GM18951 (cell line): ENCODE results near the gene APBA2.
"Not testable (repeated sequence)": the region's sequence is repeated elsewhere in the genome, so short reads cannot be mapped to it uniquely, and the experiment has no call there.

Experiments
- POLR2A ChIP-seq: IDR thresholded peaks from 4 replicates; pipeline ENCODE4 v1.6.1; 2011; ENCODE audit warnings: mild to moderate bottlenecking; ENCODE audit not compliant: insufficient read length, insufficient read depth; ENCODE audit errors: extremely low read depth
- in situ Hi-C: fragments of 300-500 bp; cut with MboI; formaldehyde crosslinking; loops from one replicate; pipeline ENCODE4 v1.12.0; 2022; ENCODE audit warnings: low sequenced_read_pairs, mixed read lengths, inconsistent platforms; ENCODE audit not compliant: unreplicated experiment

APBA2 gene

GRCh38 chr15:29092376-29093064, 206.7 kb downstream of the APBA2 start:
- no peak for TF ChIP-seq POLR2A
- in situ Hi-C loops = no loop called here

GRCh38 chr15:29093065-29093435, 207.3 kb downstream of the APBA2 start:
- no peak for TF ChIP-seq POLR2A
- in situ Hi-C loops = no loop called here

DNA sequence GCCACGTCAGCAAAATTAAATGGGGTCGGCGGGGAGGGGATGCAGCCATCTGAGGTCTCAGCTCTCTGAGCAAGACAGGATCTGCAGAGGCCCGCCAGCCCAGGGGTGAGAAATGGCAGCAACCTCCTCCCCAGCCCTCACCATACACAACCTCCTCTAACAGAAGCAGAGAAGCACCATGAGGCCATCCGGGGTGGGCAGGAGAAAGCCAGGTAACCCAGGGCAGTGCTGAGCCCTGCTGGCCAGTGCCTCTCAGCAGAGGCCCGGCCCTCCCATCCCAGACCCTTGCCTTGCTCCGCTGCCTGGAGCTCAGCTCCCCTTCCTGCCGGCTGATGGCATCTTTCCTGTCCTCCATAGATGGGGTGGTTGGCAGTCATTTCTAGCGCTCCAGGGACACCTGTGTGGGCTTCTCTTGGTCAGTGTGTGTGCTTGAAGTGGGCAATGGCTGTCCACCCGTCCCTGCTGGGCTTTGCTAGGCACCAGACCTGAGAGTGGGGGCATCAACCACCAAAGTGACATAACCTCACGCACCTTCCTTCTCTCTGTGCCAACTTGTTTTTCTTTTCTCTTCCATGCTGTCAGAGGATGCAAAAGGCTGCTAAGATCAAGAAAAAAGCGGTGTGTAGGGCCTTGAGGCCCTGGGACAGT, 208.0 kb downstream of the APBA2 start:
- no peak for TF ChIP-seq POLR2A

DNA sequence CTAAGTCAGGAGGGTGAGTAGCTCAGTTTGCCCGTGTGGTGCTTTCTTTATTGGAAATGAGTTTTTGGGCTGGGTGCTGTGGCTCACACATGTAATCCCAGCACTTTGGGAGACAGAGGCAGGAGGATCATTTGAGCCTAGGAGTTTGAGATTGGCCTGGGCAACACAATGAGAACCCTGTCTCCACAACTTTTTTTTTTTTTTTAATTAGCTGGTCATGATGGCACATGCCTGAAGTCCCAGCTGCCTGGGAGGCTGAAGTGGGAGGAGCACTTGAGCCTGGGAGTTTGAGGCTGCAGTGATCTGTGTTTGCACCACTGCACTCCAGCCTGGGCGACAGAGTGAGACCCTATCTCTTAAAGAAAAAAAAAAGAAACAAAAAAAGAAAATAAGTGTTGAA, 208.9 kb downstream of the APBA2 start:
- in situ Hi-C loops = no loop called here

More for the DNA sequence above, 208.0 kb downstream of the APBA2 start:
- in situ Hi-C loops = no loop called here

DNA sequence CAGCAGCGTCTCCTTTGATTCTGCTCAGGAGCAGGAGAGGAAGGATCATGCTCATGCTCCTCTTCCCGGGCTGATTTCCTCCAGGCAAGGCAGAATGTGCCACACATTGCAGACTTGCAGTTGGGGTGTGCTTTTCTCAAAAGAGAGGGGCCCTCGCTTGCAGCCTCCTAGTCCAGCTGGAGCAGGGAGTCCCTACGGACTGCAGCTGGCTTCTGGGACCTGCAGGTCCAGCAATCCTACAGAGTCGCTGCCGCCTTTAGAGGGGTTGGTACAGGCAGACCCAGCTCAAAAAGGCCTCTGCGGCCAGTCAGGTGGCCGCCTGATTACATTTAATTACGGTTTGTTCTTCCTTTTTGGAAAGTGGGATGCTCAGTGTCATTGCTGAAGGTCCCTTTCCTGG, 210.0 kb downstream of the APBA2 start:
- no peak for TF ChIP-seq POLR2A
- in situ Hi-C loops = no loop called here

More for the DNA sequence above, 208.9 kb downstream of the APBA2 start:
- TF ChIP-seq POLR2A = no peak

DNA sequence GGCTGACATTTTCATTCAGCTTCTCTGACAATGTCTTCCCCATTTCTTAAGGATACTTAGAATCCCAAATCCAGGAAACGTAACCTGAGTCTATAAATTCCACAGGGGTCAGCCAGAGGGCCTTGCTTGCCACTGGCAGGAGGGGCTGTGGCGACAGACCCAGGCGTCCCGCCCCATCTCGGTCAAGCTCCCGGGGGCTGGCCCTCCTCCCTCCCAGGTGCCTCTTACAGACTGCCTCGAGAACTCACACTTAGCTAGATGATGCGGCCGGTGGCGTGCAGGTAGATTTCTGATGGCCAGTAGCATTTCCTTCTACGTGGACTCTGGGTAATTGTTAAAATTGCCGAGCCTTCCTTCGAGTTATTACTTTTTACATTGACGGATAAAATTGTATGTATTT, 211.4 kb downstream of the APBA2 start:
- TF ChIP-seq POLR2A = no peak
- in situ Hi-C loops = no loop called here

- TF ChIP-seq POLR2A = no peak
- in situ Hi-C loops = no loop called here
Measured at GRCh38 chr15:29097971-29098370, 212.2 kb downstream of the APBA2 start.

- in situ Hi-C loops = no loop called here
- TF ChIP-seq POLR2A = no peak
Measured at GRCh38 chr15:29098652-29099051, 212.9 kb downstream of the APBA2 start.

DNA sequence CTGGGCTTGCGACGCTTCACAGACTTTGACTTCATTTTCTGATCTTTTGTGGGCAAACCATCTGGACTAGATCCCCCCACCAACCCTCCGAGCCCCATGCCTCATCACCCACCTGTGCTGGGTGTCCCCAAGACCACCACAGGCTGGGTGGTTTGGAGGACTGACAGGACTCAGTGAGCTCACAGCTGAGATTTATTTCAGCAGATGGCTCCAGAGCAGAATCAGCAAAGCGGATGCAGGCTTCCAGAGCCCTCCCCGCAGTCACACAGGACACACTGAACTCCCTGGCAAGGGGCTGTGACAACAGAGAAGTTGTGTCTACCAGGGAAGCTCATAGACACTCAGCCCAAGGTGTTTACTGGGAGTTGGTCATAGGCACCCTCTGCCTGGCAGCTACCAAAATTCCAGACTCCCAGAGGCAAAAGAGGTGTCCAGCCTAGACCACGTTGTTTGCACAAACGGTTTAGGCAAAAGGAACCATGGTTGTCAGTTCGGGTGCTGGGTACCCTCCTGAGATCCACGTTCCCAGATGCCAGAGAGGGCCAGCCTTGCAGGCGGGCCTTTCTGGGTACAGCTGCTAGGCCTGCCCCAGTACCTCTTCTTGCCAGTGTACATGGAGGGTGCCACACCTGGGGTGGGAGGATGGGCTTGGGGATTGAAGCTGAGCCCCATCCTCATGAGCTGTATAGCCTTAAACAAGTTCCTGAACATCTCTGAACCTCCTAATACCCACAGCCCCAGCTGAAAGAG, 213.5 kb downstream of the APBA2 start:
- TF ChIP-seq POLR2A = no peak
- in situ Hi-C loops = no loop called here

GRCh38 chr15:29100486-29101000, 214.8 kb downstream of the APBA2 start:
- in situ Hi-C loops = no loop called here

DNA sequence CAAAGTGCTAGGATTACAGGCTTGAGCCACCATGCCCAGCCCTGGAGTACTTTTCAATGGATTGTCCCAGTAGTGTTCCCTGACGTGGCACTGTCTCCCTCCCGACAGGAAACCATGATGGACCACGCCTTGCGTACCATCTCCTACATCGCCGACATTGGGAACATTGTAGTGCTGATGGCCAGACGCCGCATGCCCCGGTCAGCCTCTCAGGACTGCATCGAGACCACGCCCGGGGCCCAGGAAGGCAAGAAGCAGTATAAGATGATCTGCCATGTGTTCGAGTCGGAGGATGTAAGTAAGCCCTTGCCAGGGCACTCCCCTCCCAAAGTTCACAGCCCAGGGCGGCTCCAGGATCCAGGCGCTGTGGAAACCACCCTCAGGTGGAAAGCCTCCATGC, 215.7 kb downstream of the APBA2 start:
- in situ Hi-C loops = no loop called here
- TF ChIP-seq POLR2A = no peak

More at GRCh38 chr15:29100486-29101000, 214.8 kb downstream of the APBA2 start:
- no peak for TF ChIP-seq POLR2A

DNA sequence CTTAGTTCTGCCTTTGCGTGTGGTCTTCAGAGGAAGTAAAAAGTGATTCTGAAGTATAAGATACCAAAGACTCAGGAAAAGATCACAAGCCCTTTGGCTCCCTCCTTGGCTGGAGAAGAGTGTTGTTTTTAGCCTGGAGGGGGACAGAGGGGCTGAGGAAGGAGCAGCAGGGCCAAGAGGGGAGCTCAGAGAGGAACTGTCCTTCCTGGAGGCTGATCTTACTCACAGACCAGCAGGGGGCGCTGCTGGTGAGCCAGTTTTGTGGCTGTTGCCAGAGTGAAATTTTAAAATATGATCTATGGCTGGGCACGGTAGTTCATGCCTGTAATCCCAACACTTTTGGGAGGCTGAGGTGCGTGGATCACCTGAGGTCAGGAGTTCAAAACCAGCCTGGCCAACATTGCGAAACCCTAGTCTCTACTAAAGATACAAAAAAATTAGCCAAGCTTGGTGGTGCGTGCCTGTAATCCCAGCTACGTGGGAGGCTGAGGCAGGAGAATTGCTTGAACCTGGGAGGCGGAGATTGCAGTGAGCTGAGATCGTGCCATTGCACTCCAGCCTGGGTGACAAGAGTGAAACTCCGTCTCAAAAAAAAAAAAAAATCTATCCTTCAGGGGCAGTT, 216.5 kb downstream of the APBA2 start:
- in situ Hi-C loops = not testable (repeated sequence)

- in situ Hi-C loops = no loop called here
- no peak for TF ChIP-seq POLR2A
Measured at GRCh38 chr15:29102911-29103823, 217.4 kb downstream of the APBA2 start.
